ENCODE data around the gene MYLIP. TPM values are rescaled to one million over a fixed set of nuclear protein-coding genes. Genes with fewer than 3 reads are reported as not detected.
A peak's percentile ranks its signal among the peaks of the same experiment; 100 is the strongest.

Gene MYLIP
- total and polyA plus RNA-seq, 2 donors (not counting 1 experiment from before 2014, with no cell fraction given): 40.6 to 104 TPM

DNA sequence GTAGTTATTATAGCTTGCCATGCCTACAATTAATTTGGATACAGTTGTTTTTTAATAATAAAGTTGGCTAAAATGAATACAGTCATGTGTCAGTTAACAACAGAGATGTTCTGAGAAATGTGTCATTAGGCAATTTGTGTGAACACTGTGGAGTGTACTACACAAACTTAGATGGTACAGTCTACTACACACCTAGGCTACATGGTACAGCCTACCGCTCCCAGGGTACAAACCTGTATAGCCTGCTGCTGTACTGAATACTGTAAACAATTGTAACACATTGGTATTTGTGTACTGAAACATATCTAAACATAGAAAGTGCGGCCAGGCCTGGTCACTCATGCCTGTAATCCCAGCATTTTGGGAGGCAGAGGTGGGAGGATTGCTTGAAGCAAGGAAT is 50.2 kb downstream of the MYLIP start:
- H3K27ac ChIP-seq (ENCODE audit: low read length in 2 of 2): no peak overlapping the region
- H3K4me3 ChIP-seq (ENCODE audit: control extremely low read depth in 1 of 5, extremely low read depth in 1 of 5, insufficient read depth in 1 of 5, low read depth in 2 of 5, low read length in 4 of 5): no peak overlapping the region
- intact Hi-C loops (cut with micrococcal nuclease): no loop called here
- no peak overlapping the region for H3K9ac ChIP-seq (ENCODE audit: low read length)
- peaks cover 19% of the 10 kb centered on the region for H3K4me1 Mint-ChIP-seq
- H3K4me1 ChIP-seq (ENCODE audit: control insufficient read depth in 2 of 2, insufficient read depth in 2 of 2, low read length in 2 of 2): peaks cover 4 to 11% of the 10 kb centered on the region in 2 donors
- no peak overlapping the region for H2AFZ ChIP-seq (ENCODE audit: insufficient read depth, low read depth, low read length, poor library complexity, severe bottlenecking)
- peaks cover 4% of the 10 kb centered on the region for H3K27me3 Mint-ChIP-seq
- CTCF ChIA-PET: interaction anchor here (1.1 to 11.1 kb wide), 3 partner anchors 11 to 50 kb away, joined by 3 to 137 read pairs (median 6); partner anchors contain the start of gene MYLIP
- WGBS (ENCODE audit: insufficient coverage): 100% methylated on average over 1 of the region's 2 CpGs
- POLR2A ChIA-PET: no interaction called here
- ATAC-seq (ENCODE audit: low read depth) (no peak), DNase-seq (no peak)
- no peaks in the 10 kb centered on the region for H4K20me1 ChIP-seq (ENCODE audit: control insufficient read depth, insufficient read depth, low read length, poor library complexity, severe bottlenecking)
- TF ChIP-seq EZH2 (IDR thresholded peaks at IDR 0.05; ENCODE audit: borderline replicate concordance, insufficient read depth, low read depth, low read length, poor library complexity, severe bottlenecking) (no peak), CTCF (IDR thresholded peaks at IDR 0.05) (no peak)
- H3K9me3 Mint-ChIP-seq (ENCODE audit: insufficient read depth): no peaks in the 10 kb centered on the region
- no peak overlapping the region for H3K27ac Mint-ChIP-seq
- H3K36me3 ChIP-seq (replicated peaks in 1 of 2; ENCODE audit: control extremely low read depth in 1 of 2, control insufficient read depth in 1 of 2, extremely low read depth in 1 of 2, insufficient read depth in 2 of 2, low read length in 1 of 2): no peaks in the 10 kb centered on the region
- H3K79me2 ChIP-seq (ENCODE audit: control insufficient read depth, insufficient read depth, low read length): no peaks in the 10 kb centered on the region
- H3K4me2 ChIP-seq (replicated peaks; ENCODE audit: low read depth, low read length, poor library complexity, severe bottlenecking): no peak overlapping the region
- peaks cover 0 to 4% (median 0%) of the 10 kb centered on the region in 4 experiments for H3K27me3 ChIP-seq (replicated peaks in 1 of 4; ENCODE audit: control extremely low read depth in 1 of 4, control insufficient read depth in 3 of 4, insufficient read depth in 4 of 4, low read length in 3 of 4)
- H3K4me3 Mint-ChIP-seq: no peak overlapping the region
- peaks cover 0 to 10% (median 1%) of the 10 kb centered on the region in 3 donors for H3K9me3 ChIP-seq (ENCODE audit: control extremely low read depth in 1 of 3, control insufficient read depth in 2 of 3, insufficient read depth in 1 of 3, low read length in 2 of 3)

GRCh38 chr6:16179970-16180431 is 51.1 kb downstream of the MYLIP start:
- intact Hi-C loops (cut with micrococcal nuclease): loop anchor here (5.0 kb wide), 1 partner anchor 408 kb away; no protein-coding TSS in a partner anchor
- Mint-ChIP-seq H3K27ac (peak overlapping the region; percentile 23), H3K9me3 (ENCODE audit: insufficient read depth) (no peaks in the 10 kb centered on the region), H3K27me3 (peaks cover 4% of the 10 kb centered on the region), H3K4me1 (peaks cover 20% of the 10 kb centered on the region), H3K4me3 (peak overlapping the region; percentile 71)
- peaks cover 0 to 10% (median 1%) of the 10 kb centered on the region in 3 donors for H3K9me3 ChIP-seq (ENCODE audit: control extremely low read depth in 1 of 3, control insufficient read depth in 2 of 3, insufficient read depth in 1 of 3, low read length in 2 of 3)
- DNase-seq (peak; percentile 18), ATAC-seq (ENCODE audit: low read depth) (no peak)
- no peaks in the 10 kb centered on the region for H3K36me3 ChIP-seq (replicated peaks in 1 of 2; ENCODE audit: control extremely low read depth in 1 of 2, control insufficient read depth in 1 of 2, extremely low read depth in 1 of 2, insufficient read depth in 2 of 2, low read length in 1 of 2)
- ChIA-PET CTCF (interaction anchor here (0.6 to 11.1 kb wide), 7 partner anchors 21 to 556 kb away, joined by 3 to 152 read pairs (median 4); partner anchors contain the start of gene MYLIP), POLR2A (interaction anchor here (0.5 kb wide), 1 partner anchor 386 kb away, joined by 3 read pairs; no protein-coding TSS in a partner anchor)
- peak overlapping the region; percentile 74 for H2AFZ ChIP-seq (ENCODE audit: insufficient read depth, low read depth, low read length, poor library complexity, severe bottlenecking)
- peaks cover 4 to 11% of the 10 kb centered on the region in 2 donors for H3K4me1 ChIP-seq (ENCODE audit: control insufficient read depth in 2 of 2, insufficient read depth in 2 of 2, low read length in 2 of 2)
- WGBS (ENCODE audit: insufficient coverage): 2% methylated on average over 12 of the region's 16 CpGs
- peaks cover 0 to 4% (median 0%) of the 10 kb centered on the region in 4 experiments for H3K27me3 ChIP-seq (replicated peaks in 1 of 4; ENCODE audit: control extremely low read depth in 1 of 4, control insufficient read depth in 3 of 4, insufficient read depth in 4 of 4, low read length in 3 of 4)
- TF ChIP-seq CTCF (IDR thresholded peaks at IDR 0.05) (no peak), EZH2 (IDR thresholded peaks at IDR 0.05; ENCODE audit: borderline replicate concordance, insufficient read depth, low read depth, low read length, poor library complexity, severe bottlenecking) (no peak)
- no peaks in the 10 kb centered on the region for H4K20me1 ChIP-seq (ENCODE audit: control insufficient read depth, insufficient read depth, low read length, poor library complexity, severe bottlenecking)
- peak overlapping the region in 2 of 5 experiments; percentile 18 to 29 for H3K4me3 ChIP-seq (ENCODE audit: control extremely low read depth in 1 of 5, extremely low read depth in 1 of 5, insufficient read depth in 1 of 5, low read depth in 2 of 5, low read length in 4 of 5)
- peak overlapping the region; percentile 63 for H3K4me2 ChIP-seq (replicated peaks; ENCODE audit: low read depth, low read length, poor library complexity, severe bottlenecking)
- peak overlapping the region; percentile 42 for H3K9ac ChIP-seq (ENCODE audit: low read length)
- no peak overlapping the region for H3K27ac ChIP-seq (ENCODE audit: low read length in 2 of 2)
- no peaks in the 10 kb centered on the region for H3K79me2 ChIP-seq (ENCODE audit: control insufficient read depth, insufficient read depth, low read length)

Data from B cell (primary cell).